NCI-H128 (cell line): Measurements from ENCODE around the gene SPATA22.
"Not testable (repeated sequence)": the region's sequence is repeated elsewhere in the genome, so short reads cannot be mapped to it uniquely, and the experiment has no call there.

ENCODE experiments used
- DNase-seq: peaks from one replicate; lab custom pipeline; 2025; ENCODE audit not compliant: unreplicated experiment; lab: John Stamatoyannopoulos, UW

The SPATA22 gene

DNA sequence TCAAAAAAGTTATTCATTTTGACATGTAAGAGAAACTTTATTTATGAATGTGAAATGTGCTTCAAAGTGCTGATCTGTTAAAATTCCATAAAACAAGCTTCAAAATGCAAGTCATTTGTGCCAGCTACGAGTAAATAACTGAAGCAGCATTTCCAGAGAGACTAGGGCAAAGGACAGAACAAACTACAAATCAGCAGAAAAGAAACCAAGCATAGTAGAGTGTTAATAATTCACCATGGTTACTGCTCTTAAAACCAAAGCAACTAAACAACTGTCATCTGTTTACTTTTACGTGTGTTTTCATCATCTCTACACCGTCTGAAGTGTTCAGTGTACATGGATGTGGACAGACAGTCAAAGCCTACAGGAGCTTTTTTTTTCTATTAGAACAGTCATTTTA is 2.6 kb upstream of the SPATA22 start:
- no peak for DNase-seq

DNA sequence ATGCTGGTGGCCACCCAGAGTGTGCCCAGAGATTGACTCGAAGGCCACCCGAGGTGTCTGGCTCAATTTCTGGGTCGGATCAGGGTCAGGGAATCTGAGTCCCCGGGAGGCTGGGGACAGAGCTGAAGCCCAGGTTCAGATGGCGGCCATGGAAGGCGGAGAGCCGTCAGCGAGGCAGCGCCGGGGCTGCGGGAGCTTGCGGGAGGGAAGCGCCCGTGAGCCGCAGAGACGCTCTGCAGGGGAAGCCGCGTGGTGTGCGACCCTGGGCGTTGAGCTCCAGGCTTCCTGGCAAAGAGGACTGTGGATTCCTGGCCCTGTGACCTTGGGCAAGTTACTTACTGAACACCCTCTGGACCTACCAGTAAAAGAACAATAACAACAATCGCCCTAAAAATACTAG is 518 bp upstream of the SPATA22 start:
- DNase-seq = no peak

DNA sequence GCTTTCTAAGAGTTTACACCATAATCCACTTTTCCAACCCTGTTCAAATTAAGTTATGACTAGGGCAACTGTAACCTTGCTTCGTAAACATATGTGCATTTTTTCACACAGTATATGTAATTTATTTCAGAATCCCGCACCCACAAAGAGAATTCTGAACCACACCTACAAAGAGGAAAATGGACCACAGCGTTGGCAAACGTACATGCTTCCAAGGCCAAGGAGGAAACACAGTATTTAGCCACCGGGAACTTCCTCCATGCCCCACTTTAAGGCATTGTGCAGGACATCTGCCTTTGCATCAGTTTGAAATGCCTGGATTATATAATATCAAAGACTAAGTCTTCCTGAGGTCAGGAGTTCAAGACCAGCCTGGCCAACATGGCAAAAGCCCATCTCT is 2.1 kb downstream of the SPATA22 start:
- no peak for DNase-seq

DNA sequence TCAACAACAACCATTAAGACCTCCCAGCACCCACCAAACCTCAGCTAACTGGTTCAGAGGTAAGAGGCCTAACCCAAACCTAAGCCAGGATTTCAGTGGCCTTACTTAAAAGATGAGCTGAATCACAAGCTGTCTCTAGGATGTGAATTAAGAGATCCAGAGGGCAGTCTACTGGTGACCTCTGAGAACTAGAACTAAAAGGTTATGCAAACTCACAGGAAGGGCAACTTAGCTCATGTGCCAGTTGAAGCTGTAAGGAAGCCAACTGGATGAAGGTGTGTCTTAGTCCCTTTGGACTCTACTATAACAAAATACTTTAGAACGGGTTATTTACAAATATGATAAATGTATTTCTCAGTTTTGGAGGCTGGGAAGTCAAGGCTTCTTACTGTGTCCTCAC is 5.3 kb downstream of the SPATA22 start:
- not testable (repeated sequence) for DNase-seq

DNA sequence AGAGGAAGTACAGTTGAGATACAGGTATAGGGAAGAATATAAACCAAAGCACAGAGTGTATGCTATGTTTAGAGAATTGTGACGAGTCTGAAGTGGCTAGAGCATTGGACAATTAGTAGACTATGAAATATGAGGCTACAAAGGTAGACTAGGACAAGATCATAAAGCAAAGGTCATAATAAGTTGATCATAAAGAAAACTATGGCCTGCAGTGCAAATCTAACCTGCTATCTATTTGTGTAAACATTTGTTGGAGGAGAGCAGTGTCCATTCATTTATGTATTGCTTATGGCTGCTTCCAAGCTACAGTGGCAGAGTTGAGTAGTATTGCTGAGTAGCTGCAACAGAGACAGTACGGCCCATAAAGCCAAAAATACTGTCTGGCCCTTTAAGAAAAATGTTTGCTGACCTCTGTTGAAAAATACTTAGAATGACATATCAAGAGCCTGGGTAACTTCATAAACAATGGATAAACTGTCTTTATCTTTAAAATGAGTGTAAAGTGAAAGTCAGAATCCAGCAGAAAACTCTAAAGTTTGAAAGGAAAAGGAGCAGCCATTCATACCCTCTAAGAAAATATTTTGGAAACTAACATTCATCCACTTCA is 23.5 kb downstream of the SPATA22 start:
- no peak for DNase-seq

DNA sequence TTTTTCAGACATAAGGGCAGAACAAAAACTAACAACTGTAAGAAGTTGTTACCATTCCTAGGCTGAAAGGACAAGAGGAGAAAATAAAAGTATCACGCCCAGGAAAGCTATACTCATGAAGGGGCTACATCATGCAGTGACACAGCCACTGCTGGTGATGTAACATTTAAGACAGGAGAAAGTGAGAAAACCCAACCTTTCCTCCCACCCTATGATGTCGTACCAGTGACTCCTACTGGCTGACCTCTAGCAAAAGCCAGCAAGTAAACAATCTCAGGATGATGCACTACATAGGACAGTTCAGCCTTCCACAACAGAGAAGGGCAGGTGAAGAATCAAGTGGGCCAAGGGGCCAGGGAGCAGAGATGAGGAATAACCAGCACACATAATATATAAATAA is 24.0 kb downstream of the SPATA22 start:
- DNase-seq = no peak

DNA sequence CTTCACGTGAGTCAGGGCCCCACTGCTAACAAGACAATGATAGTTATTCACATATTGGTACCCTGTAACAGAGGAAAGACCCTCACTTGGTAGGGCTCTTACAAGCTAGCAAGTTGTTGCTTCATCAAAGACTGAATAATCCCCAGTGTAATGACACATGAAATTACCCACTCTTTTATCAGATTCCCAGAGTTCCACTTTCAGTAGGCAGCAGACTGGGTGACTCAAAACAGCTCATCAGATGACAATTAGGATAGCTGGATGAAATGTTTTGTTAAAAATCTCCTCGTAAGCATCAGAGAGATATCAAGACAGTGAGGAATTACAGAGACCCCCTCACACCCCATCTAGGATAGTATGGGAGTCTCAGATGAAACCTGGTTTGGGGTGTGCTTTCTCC is 31.2 kb downstream of the SPATA22 start:
- no peak for DNase-seq

DNA sequence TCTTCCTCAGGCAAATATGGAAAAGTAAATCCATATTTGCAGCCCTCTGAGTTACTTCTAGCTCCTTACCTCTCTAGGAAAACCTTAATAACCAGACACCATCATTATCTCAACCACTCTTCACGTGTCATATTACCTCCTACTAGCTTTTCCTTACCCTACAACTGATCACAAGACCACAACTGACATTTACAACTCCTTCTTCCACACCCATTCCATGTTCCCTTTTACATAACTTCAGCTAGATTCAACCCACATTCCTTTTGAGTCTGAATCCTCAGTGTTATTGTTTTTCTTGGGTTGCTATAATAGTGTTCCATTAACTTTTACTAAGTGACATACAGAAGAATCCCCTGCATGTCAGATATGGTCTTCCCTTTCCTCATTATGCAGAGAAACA is 33.3 kb downstream of the SPATA22 start:
- no peak for DNase-seq

DNA sequence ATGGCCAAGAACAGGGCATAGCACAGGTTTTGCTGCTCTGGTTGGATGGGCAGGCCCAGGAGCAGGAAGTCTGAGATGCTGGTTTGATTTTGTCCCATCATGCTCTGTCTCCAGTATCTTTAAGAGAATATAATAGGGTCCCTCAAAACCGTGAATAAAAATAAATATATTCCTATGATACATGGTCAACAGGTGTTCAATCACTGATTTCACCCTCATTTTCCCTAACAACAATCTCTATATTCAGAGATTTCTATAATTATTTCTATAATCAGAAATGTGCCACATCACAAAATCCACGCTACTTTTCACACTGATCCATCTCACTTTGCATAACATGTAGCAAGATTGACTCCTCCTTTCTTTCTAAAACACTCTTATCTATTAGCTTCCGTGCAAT is 37.9 kb downstream of the SPATA22 start, which contains the start of gene OR1E2:
Gene OR1E2 (minus strand): TSS at position 101 of the 400 bp plus-strand sequence. CDS start 0 bp downstream, at position 101.
- DNase-seq = no peak

DNA sequence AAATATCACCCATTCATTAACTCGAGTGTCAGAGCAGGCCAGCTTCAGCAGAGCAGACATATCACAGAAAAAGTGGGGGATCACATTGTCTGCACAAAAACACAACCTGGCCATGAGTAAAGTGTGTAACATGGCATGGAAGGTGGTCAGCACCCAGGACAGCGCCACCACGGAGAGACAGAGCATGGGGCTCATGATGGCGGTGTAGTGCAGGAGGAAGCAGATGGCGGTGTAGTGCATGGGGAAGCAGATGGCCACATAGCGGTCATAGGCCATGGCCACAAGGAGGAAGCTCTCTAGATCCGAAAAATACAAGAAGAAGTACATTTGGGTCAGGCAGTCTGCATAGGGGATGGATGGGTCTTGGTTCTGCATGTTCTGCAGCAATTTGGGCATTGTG is 38.4 kb downstream of the SPATA22 start:
- DNase-seq = not testable (repeated sequence)

DNA sequence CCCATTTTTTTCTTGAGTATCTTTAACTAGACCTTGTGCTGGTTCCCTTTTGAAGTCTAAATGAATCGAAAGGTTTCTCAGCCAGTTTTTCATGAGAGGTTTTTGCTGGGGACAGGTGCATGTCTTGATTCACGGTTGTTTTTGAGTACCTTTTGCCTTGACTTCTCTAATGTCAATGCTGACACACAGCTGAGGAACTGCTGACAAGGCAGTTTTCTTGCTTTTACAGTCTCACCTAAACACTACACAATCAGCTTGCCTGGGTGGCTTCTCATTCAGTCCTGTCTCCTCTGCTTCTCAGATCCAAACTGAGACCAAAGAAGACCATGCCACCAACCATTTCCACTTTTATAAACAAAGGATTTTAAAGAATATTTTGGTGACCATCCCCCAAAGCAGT is 53.4 kb downstream of the SPATA22 start:
- no peak for DNase-seq

DNA sequence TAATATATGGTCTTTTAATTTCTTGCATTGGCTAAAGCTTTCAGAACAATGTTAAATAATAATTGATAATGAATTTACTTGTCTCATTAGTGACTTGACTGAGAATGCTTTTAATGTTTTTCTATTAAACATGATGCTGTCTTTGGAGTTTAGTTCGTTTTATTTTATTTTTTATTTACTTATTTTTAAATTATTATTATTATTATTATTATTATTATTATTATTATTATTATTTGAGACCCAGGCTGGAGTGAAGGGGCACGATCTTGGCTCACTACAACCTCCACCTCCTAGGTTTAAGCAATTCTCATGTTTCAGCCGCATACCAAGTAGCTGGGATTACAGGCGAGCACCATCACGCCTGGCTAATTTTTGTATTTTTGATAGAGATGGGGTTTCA is 56.0 kb downstream of the SPATA22 start:
- no peak for DNase-seq

DNA sequence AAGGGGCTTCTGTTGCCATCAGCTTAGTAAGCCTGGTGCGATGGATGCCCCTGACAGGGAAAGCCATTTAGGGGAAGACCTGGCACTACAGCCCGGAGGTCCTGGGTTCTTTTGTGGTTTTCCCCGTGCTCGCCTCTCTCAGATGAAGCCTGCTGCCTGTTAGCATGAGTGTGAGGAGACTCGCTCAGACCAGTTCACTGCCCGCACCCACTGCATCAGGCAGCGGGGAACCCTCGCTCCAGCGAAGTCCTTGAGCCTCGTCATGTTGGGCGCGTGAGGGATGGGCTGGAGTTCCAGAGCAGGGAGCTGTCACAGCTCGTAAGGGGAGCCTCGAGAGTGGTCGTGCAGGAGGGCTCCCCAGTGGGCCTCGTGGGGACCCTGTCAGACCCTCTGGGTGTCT is 59.4 kb downstream of the SPATA22 start:
- not testable (repeated sequence) for DNase-seq

DNA sequence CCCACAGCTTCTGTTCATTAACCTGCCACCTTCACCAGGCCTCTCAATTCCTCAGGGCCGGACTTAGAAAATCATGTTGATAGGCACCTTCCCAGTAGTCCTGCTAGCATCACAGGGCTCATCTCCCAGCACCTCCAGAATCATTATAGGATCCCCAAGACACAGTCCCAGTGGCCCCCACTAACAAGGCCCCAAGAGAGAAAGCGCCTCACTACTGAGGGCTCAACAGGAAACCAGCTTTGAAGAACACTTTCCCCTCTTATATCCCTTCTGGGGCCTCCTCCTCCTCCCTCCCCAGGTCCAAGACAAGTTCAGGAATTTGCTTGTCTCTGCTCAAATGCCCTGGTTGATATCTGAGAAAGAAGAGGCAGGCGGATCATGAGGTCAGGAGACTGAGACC is 60.5 kb downstream of the SPATA22 start, which contains the start of gene OR3A3:
Gene OR3A3 (plus strand): TSS at position 301 of the 400 bp plus-strand sequence.
- DNase-seq = no peak

DNA sequence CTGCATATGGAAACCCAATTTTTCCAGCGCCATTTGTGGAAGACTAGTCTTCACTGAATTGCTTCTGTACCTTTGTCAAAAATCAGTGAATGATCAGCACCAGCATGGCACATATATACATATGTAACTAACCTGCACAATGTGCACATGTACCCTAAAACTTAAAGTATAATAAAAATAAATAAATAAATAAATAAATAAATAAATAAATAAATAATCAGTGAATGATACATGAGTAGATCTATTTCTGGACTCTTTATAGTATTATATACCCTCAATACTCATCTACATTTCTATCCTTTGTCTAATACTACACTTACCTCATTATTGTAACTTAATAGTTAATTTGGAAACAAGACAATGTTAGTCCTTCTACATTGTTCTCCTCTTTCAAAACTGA is 67.8 kb downstream of the SPATA22 start:
- DNase-seq = not testable (repeated sequence)

DNA sequence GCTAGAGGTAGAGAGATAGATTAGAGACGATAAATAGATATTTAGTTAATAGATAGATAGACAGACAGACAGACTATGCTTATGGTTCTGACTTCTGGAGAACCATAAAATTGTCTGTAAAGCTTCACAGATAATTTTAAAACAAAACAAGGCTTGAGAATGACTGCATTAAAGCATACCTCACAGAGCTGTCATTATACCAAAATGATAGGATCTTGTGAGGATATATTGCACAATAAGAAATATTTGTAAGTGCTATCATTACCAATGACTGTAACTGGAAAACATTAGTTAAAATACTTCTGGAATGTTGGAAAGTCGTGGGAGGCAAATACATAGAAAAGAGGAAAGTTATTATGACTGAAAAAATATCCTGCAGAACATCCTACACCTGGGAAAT is 69.8 kb downstream of the SPATA22 start:
- no peak for DNase-seq

DNA sequence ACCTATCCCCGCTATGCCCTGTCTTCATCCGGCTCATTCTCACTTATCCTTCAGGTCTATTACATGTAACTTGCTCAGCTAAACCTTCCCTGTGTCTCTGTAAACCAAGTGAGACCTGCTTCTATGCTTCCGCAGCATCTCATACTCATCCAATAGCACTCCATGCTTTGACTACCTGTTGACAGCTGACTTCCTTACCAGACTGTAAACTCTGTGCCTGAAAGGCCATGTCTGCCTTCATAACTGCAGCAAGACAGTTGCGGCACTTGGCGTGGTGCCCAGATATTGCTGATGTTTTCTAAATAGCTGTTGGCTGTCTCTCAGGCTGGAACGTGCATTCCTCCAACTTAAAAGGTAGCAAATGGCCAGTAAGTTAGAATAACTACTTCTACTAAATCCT is 71.6 kb downstream of the SPATA22 start:
- no peak for DNase-seq

DNA sequence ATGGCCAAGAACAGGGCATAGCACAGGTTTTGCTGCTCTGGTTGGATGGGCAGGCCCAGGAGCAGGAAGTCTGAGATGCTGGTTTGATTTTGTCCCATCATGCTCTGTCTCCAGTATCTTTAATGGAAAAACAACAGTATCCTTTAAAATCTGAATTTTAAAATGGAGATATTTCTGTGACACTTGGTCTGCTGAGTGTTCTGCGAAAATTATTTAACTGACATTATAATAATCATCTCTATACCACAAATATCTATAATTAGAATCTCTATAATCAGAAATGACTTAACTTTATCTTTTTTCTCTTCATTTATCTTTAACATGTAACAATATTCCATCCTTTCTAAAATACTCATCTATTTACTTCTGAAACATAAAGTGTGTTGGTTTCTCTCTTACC is 73.3 kb downstream of the SPATA22 start, which contains the start of gene OR1E1:
Gene OR1E1 (minus strand): TSS at position 101 of the 400 bp plus-strand sequence. CDS start 0 bp downstream, at position 101.
- no peak for DNase-seq

DNA sequence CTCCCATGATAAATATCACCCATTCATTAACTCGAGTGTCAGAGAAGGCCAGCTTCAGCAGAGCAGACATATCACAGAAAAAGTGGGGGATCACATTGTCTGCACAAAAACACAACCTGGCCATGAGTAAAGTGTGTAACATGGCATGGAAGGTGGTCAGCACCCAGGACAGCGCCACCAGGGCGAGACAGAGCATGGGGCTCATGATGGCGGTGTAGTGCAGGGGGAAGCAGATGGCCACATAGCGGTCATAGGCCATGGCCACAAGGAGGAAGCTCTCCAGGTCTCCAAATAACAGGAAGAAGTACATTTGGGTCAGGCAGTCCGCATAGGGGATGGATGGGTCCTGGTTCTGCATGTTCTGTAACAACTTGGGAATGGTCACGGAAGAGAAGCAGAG is 73.8 kb downstream of the SPATA22 start:
- not testable (repeated sequence) for DNase-seq
